ENCODE data around the gene TNPO3. TPM values are rescaled to one million over a fixed set of nuclear protein-coding genes. Genes with fewer than 3 reads are reported as not detected.

The TNPO3 gene
- total and polyA plus RNA-seq, 10 of the 15 experiments (the other 5 are each of a cell fraction or from before 2014, with no cell fraction given), result 17.6 to 91.8 (median 65.9) TPM

GRCh38 chr7:129054438-129055293 is at the start of gene TNPO3 (continued):
- TF ChIP-seq E2F4 (IDR thresholded peaks at IDR 0.05; ENCODE audit: low read depth, low read length) (peak; percentile 14; the same call in 1 of the 2 replicates), POU2F2 (IDR thresholded peaks at IDR 0.05; ENCODE audit: borderline replicate concordance, low read depth, low read length) (peak; percentile 86; the same call in 2 of the 3 replicates), ZNF622 (IDR thresholded peaks at IDR 0.05) (no peak), MEF2B (IDR thresholded peaks at IDR 0.05; ENCODE audit: partially characterized antibody, poor library complexity, severe bottlenecking) (peak; percentile 51), SP1 (IDR thresholded peaks at IDR 0.05; ENCODE audit: low read depth, low read length) (peak; percentile 8), CTCF (IDR thresholded peaks at IDR 0.05 in 2 of 3, conservative IDR thresholded peaks at IDR 0.05 in 1 of 3; ENCODE audit: control insufficient read depth in 2 of 3, extremely low read depth in 1 of 3, insufficient read depth in 1 of 3, low read depth in 3 of 3, low read length in 3 of 3) (no peak), SMARCA5 (IDR thresholded peaks at IDR 0.05) (peak; percentile 84), CEBPZ (IDR thresholded peaks at IDR 0.05; ENCODE audit: low read depth, low read length) (no peak), ATF7 (IDR thresholded peaks at IDR 0.05; ENCODE audit: low read depth) (peak; percentile 89), NKRF (conservative IDR thresholded peaks at IDR 0.05) (peak; percentile 76), ZNF207 (IDR thresholded peaks at IDR 0.05; ENCODE audit: borderline replicate concordance) (peak; percentile 97), ZNF592 (IDR thresholded peaks at IDR 0.05) (0 out of 2 replicates have a peak, but pooled peaks have one; percentile 24), PKNOX1 (IDR thresholded peaks at IDR 0.05) (peak; percentile 77)
